K562 (cell line): ENCODE data around the gene ZFY. TPM values are rescaled to one million over a fixed set of nuclear protein-coding genes. Genes with fewer than 3 reads are reported as not detected.

Source experiments
- ATAC-seq: fragments of 200-7000 bp; cut with Tn5 transposase; 3 replicates; pipeline ENCODE4 v1.9.1; 2020; ENCODE audit warnings: moderate library complexity
- BruUV-seq: library from RNA; stranded (reverse); fragments of 400-500 nt; replicated peaks from 2 replicates; lab custom pipeline; 2021; lab: Mats Ljungman, UMichigan
- CTCF ChIA-PET: fragments of 300-600 bp; formaldehyde crosslinking; extraction: SDS; loops from one replicate; lab custom pipeline; 2021; ENCODE audit warnings: low intra/inter-chr PET ratio; lab: Yijun Ruan, JAX
- POLR2A ChIA-PET: fragments of 300-600, 350-650 bp; sonication (Branson Sonifier 250); formaldehyde crosslinking; extraction: SDS; loops from one replicate; lab custom pipeline; 2021; ENCODE audit warnings: antibody characterized with exemption, inconsistent platforms; lab: Yijun Ruan, JAX
- DNase-seq, 4 experiments: peaks; one replicate each; pipeline versions ENCODE4 v3.0.0 to v3.0.0-alpha.2; 2011 to 2018; ENCODE audit warnings: low spot score in 3 of 4, mixed read lengths in 3 of 4; ENCODE audit errors: extremely low read depth in 1 of 4
- FAIRE-seq: peaks from 2 replicates; lab custom pipeline; 2011; peaks lifted over from hg19 to GRCh38; lab: Jason Lieb, UNC
- H2AFZ ChIP-seq: 2 replicates; pipeline ENCODE4 v1.6.0; 2011; ENCODE audit warnings: low read depth, low read length, control low read depth, inconsistent platforms
- H3K27ac ChIP-seq: fragments of 200-600 bp; 3 replicates; pipeline ENCODE4 v1.8.0; 2011; ENCODE audit warnings: low read depth, mild to moderate bottlenecking, control low read depth, inconsistent platforms, low read length, moderate library complexity, mixed read lengths; ENCODE audit errors: extremely low read depth
- H3K27me3 ChIP-seq, 2 experiments: fragments of 300-600 bp in 1 of 2; 2 replicates in 1 of 2; 3 replicates in 1 of 2; pipeline versions ENCODE4 v1.6.0 to v1.8.0; 2011; ENCODE audit warnings: inconsistent platforms in 2 of 2, low read length in 2 of 2, mild to moderate bottlenecking in 1 of 2, mixed read lengths in 1 of 2, moderate library complexity in 1 of 2; ENCODE audit not compliant: control insufficient read depth in 2 of 2, insufficient read depth in 2 of 2
- H3K36me3 ChIP-seq: fragments of 300-600 bp; 3 replicates; pipeline ENCODE4 v1.8.0; 2011; ENCODE audit warnings: mild to moderate bottlenecking, low read length, inconsistent platforms; ENCODE audit not compliant: control insufficient read depth, insufficient read depth
- H3K4me1 ChIP-seq, 2 experiments: fragments of 200-600 bp in 1 of 2; replicated peaks in 1 of 2; 2 replicates in 1 of 2; 3 replicates in 1 of 2; pipeline versions ENCODE4 v1.5.1 to v1.8.0; 2011; ENCODE audit warnings: inconsistent platforms in 2 of 2, low read length in 2 of 2, mild to moderate bottlenecking in 1 of 2, mixed read lengths in 1 of 2, moderate library complexity in 1 of 2; ENCODE audit not compliant: control insufficient read depth in 2 of 2, insufficient read depth in 2 of 2
- H3K4me2 ChIP-seq: 2 replicates; pipeline ENCODE4 v1.6.1; 2011; ENCODE audit warnings: low read length, control low read depth, inconsistent platforms, mixed read lengths; ENCODE audit not compliant: insufficient read depth
- H3K4me3 ChIP-seq: fragments of 200-600 bp; sonication (generic), shearing (Covaris generic); 2 replicates; pipeline ENCODE4 v1.5.1; 2016; ENCODE audit warnings: control low read depth, inconsistent platforms
- H3K79me2 ChIP-seq: fragments of 200-600 bp; 3 replicates; pipeline ENCODE4 v1.8.0; 2011; ENCODE audit warnings: low read length, inconsistent platforms; ENCODE audit not compliant: control insufficient read depth, insufficient read depth
- H3K9ac ChIP-seq, 2 experiments: 2 replicates each; pipeline versions ENCODE4 v1.6.0 to v1.6.1; 2011; ENCODE audit warnings: low read depth in 2 of 2, low read length in 2 of 2, control low read depth in 1 of 2, inconsistent platforms in 1 of 2, mild to moderate bottlenecking in 1 of 2, mixed read lengths in 1 of 2; ENCODE audit not compliant: insufficient read depth in 1 of 2
- H3K9me1 ChIP-seq: one replicate; pipeline ENCODE4 v1.6.0; 2011; ENCODE audit warnings: inconsistent platforms, mild to moderate bottlenecking, low read length, moderate library complexity; ENCODE audit not compliant: control insufficient read depth, insufficient read depth
- H3K9me3 ChIP-seq: replicated peaks from 2 replicates; pipeline ENCODE4 v1.5.1; 2011; ENCODE audit warnings: low read depth, low read length, inconsistent platforms; ENCODE audit not compliant: control insufficient read depth, insufficient read depth
- H4K20me1 ChIP-seq: replicated peaks from 2 replicates; pipeline ENCODE4 v1.6.1; 2011; ENCODE audit warnings: low read length, inconsistent platforms, mixed read lengths; ENCODE audit not compliant: control insufficient read depth, insufficient read depth
- CSDE1 ChIP-seq, 2 experiments: fragments of 450-650 bp; IDR thresholded peaks; 2 replicates each; pipeline ENCODE4 v1.6.1; 2016; ENCODE audit warnings: mild to moderate bottlenecking in 1 of 2
- DACH1 ChIP-seq: fragments of 450-650 bp; IDR thresholded peaks from 2 replicates; pipeline ENCODE4 v1.6.1; 2018; ENCODE audit not compliant: partially characterized antibody
- E2F4 ChIP-seq: sonication (generic); formaldehyde crosslinking; IDR thresholded peaks from 2 replicates; pipeline ENCODE4 v1.8.0; 2022; ENCODE audit warnings: mild to moderate bottlenecking, low read depth, missing genetic modification reagents
- KAT7 ChIP-seq: sonication (generic); formaldehyde crosslinking; IDR thresholded peaks from 2 replicates; pipeline ENCODE4 v1.8.0; 2022; ENCODE audit warnings: missing genetic modification reagents, mild to moderate bottlenecking, borderline replicate concordance
- KDM5B ChIP-seq: fragments of 200-600 bp; sonication (generic); IDR thresholded peaks from 2 replicates; pipeline ENCODE4 v1.6.1; 2012; ENCODE audit warnings: low read depth, mild to moderate bottlenecking, moderate library complexity, low read length, control low read depth, inconsistent platforms; ENCODE audit not compliant: insufficient replicate concordance
- NBN ChIP-seq: fragments of 450-650 bp; IDR thresholded peaks from 2 replicates; pipeline ENCODE4 v1.6.1; 2016; ENCODE audit warnings: low read depth, mild to moderate bottlenecking
- NFE2L1 ChIP-seq: fragments of 450-650 bp; IDR thresholded peaks from 2 replicates; pipeline ENCODE4 v1.6.1; 2016; ENCODE audit warnings: missing genetic modification characterization, low read depth, mild to moderate bottlenecking, missing compliant biosample characterization, moderate library complexity, borderline replicate concordance
- POU5F1 ChIP-seq: fragments of 150-350 bp; IDR thresholded peaks from 2 replicates; pipeline ENCODE4 v1.6.1; 2014; ENCODE audit warnings: borderline replicate concordance, low read length, low read depth, mild to moderate bottlenecking; ENCODE audit not compliant: partially characterized antibody
- REST ChIP-seq, 2 experiments: fragments of 450-650 bp; formaldehyde crosslinking in 1 of 2; IDR thresholded peaks; 2 replicates each; pipeline versions ENCODE4 v1.4.0 to v1.6.1; 2014 to 2020; ENCODE audit warnings: mild to moderate bottlenecking in 2 of 2, borderline replicate concordance in 1 of 2, low read depth in 1 of 2
- THAP12 ChIP-seq: fragments of 250-450 bp; sonication (Bioruptor Pico); IDR thresholded peaks from 2 replicates; pipeline ENCODE4 v1.9.0; 2021; ENCODE audit warnings: mild to moderate bottlenecking, inconsistent platforms
- ZSCAN32 ChIP-seq: fragments of 450-650 bp; formaldehyde crosslinking; IDR thresholded peaks from 2 replicates; pipeline ENCODE4 v1.4.0; 2020; ENCODE audit warnings: mild to moderate bottlenecking, moderate library complexity
- WGBS: fragments of 100-300 bp; shearing (Covaris generic); methylation state at CpG from one replicate; pipeline ENCODE4 v1.1.6; 2016; ENCODE audit warnings: low coverage, mixed read lengths; ENCODE audit not compliant: insufficient coverage; ENCODE audit errors: missing lambda C conversion rate; 5-methylcytosine and 5-hydroxymethylcytosine counted together
- in situ Hi-C: fragments of 300-500 bp; cut with MboI; formaldehyde crosslinking; loops from 4 replicates; pipeline ENCODE4 v1.15.0; 2018; ENCODE audit warnings: inconsistent platforms, mixed read lengths
- intact Hi-C: fragments of 100-400 bp; cut with micrococcal nuclease; formaldehyde crosslinking; loops from 2 replicates; pipeline ENCODE4 v1.14.2; 2022
- polyA plus RNA-seq, 8 experiments: library from polyadenylated mRNA; depleted of rRNA in 4 of 8; stranded (reverse) in 5 of 8; unstranded in 3 of 8; fragments of >200 nt; fragmentation: Nextera tagmentation in 2 of 8; fragmentation: Illumina TruSeq in 1 of 8; extraction: Ambion mirVana in 2 of 8; extraction: Trizol in 1 of 8; gene quantifications; 2 replicates each; pipeline versions ENCODE4 v1.2.1 to v1.2.3, GENCODE V29; 2011 to 2014; ENCODE audit warnings: inconsistent platforms in 1 of 8, missing spikeins in 1 of 8
- total RNA-seq, 7 experiments: library from RNA; depleted of rRNA in 6 of 7; stranded (reverse); fragments of >200 nt in 6 of 7; fragmentation: Illumina TruSeq in 2 of 7; extraction: Trizol in 2 of 7; gene quantifications; 2 replicates each; pipeline versions ENCODE4 v1.2.1 to v1.2.3, GENCODE V29; 2011 to 2021; ENCODE audit warnings: low replicate concordance in 1 of 7

Gene ZFY
- total and polyA plus RNA-seq, 9 of the 15 experiments (the other 6 are each of a cell fraction or from before 2014, with no cell fraction given) = not detected

- FAIRE-seq = no peak
- no peak for ATAC-seq
- H3K9ac ChIP-seq = no peak overlapping the region
- no peak for DNase-seq
- no TSS peak for BruUV-seq
- TF ChIP-seq REST (IDR thresholded peaks at IDR 0.05; ENCODE audit: borderline replicate concordance) = no peak
- no peak for TF ChIP-seq REST (CRISPR knock-in tag; IDR thresholded peaks at IDR 0.05; ENCODE audit: low read depth)
- TF ChIP-seq KAT7 (CRISPR knock-in tag) = no peak
- TF ChIP-seq THAP12 (CRISPR knock-in tag) = no peak
- no peak for TF ChIP-seq POU5F1
- TF ChIP-seq CSDE1 (IDR thresholded peaks at IDR 0.05) = no peak
- TF ChIP-seq NBN = no peak
- TF ChIP-seq KDM5B = no peak
- TF ChIP-seq NFE2L1 (tag) = no peak
- no peak for TF ChIP-seq DACH1
- TF ChIP-seq ZSCAN32 (CRISPR knock-in tag) = no peak
- no peak for TF ChIP-seq E2F4 (CRISPR knock-in tag)
- TF ChIP-seq, all 486 proteins: peak for 0
- no CpG with 5 or more reads among the region's 1 CpG for WGBS
- H4K20me1 ChIP-seq = no peaks in the 10 kb centered on the region
- intact Hi-C loops = no loop called here
- H3K79me2 ChIP-seq = no peaks in the 10 kb centered on the region
- no peaks in the 10 kb centered on the region for H3K27me3 ChIP-seq
- H3K4me2 ChIP-seq = no peak overlapping the region
- H3K9me3 ChIP-seq = no peaks in the 10 kb centered on the region
- no peaks in the 10 kb centered on the region for H3K9me1 ChIP-seq
- POLR2A ChIA-PET = no interaction called here
- no peaks in the 10 kb centered on the region for H3K4me1 ChIP-seq
- in situ Hi-C loops = no loop called here
- no peak overlapping the region for H2AFZ ChIP-seq
- CTCF ChIA-PET = no interaction called here
- H3K4me3 ChIP-seq = no peak overlapping the region
- no peaks in the 10 kb centered on the region for H3K36me3 ChIP-seq
- H3K27ac ChIP-seq = no peak overlapping the region
These were observed 83.4 kb downstream of the ZFY start for GRCh38 chrY:3018546-3018945.
